Measurements from ENCODE around the gene CREB3L2.

Gene CREB3L2

GRCh38 chr7:137935884-137936508 is 65.9 kb downstream of the CREB3L2 start:
- no peaks in the 10 kb centered on the region for H3K36me3 ChIP-seq
- no peaks in the 10 kb centered on the region for H3K9me3 ChIP-seq (ENCODE audit: severe bottlenecking)
- H3K4me3 ChIP-seq (ENCODE audit: low read depth, low read length) = no peak overlapping the region
- TF ChIP-seq CTCF (IDR thresholded peaks at IDR 0.05; ENCODE audit: low read depth, low read length) = no peak
- DNase-seq = no peak
- no peaks in the 10 kb centered on the region for H3K27me3 ChIP-seq (ENCODE audit: insufficient read depth, low read depth, severe bottlenecking)
- H3K27ac ChIP-seq = no peak overlapping the region

GRCh38 chr7:137934941-137935883 is 66.7 kb downstream of the CREB3L2 start:
- Histone ChIP-seq H3K4me3 (ENCODE audit: low read depth, low read length) (no peak overlapping the region), H3K9me3 (ENCODE audit: severe bottlenecking) (no peaks in the 10 kb centered on the region), H3K36me3 (no peaks in the 10 kb centered on the region), H3K27me3 (ENCODE audit: insufficient read depth, low read depth, severe bottlenecking) (no peaks in the 10 kb centered on the region), H3K27ac (no peak overlapping the region)
- no peak for DNase-seq
- TF ChIP-seq CTCF (IDR thresholded peaks at IDR 0.05; ENCODE audit: low read depth, low read length) = no peak

GRCh38 chr7:137934176-137934826 is 67.6 kb downstream of the CREB3L2 start:
- Histone ChIP-seq H3K4me3 (ENCODE audit: low read depth, low read length) (no peak overlapping the region), H3K36me3 (no peaks in the 10 kb centered on the region), H3K27me3 (ENCODE audit: insufficient read depth, low read depth, severe bottlenecking) (no peaks in the 10 kb centered on the region), H3K9me3 (ENCODE audit: severe bottlenecking) (no peaks in the 10 kb centered on the region), H3K27ac (no peak overlapping the region)
- no peak for TF ChIP-seq CTCF (IDR thresholded peaks at IDR 0.05; ENCODE audit: low read depth, low read length)
- DNase-seq = no peak

GRCh38 chr7:137933270-137934017 is 68.4 kb downstream of the CREB3L2 start:
- no peak overlapping the region for H3K27ac ChIP-seq
- no peak for TF ChIP-seq CTCF (IDR thresholded peaks at IDR 0.05; ENCODE audit: low read depth, low read length)
- H3K36me3 ChIP-seq = no peaks in the 10 kb centered on the region
- H3K4me3 ChIP-seq (ENCODE audit: low read depth, low read length) = no peak overlapping the region
- H3K9me3 ChIP-seq (ENCODE audit: severe bottlenecking) = no peaks in the 10 kb centered on the region
- DNase-seq = no peak
- no peaks in the 10 kb centered on the region for H3K27me3 ChIP-seq (ENCODE audit: insufficient read depth, low read depth, severe bottlenecking)

GRCh38 chr7:137932881-137933269 is 69.0 kb downstream of the CREB3L2 start:
- Histone ChIP-seq H3K36me3 (no peaks in the 10 kb centered on the region), H3K9me3 (ENCODE audit: severe bottlenecking) (no peaks in the 10 kb centered on the region), H3K27me3 (ENCODE audit: insufficient read depth, low read depth, severe bottlenecking) (no peaks in the 10 kb centered on the region), H3K27ac (no peak overlapping the region), H3K4me3 (ENCODE audit: low read depth, low read length) (no peak overlapping the region)
- no peak for DNase-seq
- no peak for TF ChIP-seq CTCF (IDR thresholded peaks at IDR 0.05; ENCODE audit: low read depth, low read length)
